HEK293T (cell line): Measurements from ENCODE around the gene C1orf174.

ENCODE experiments used
- CTCF ChIA-PET: fragments of 350-600 bp; formaldehyde crosslinking; extraction: SDS; loops from one replicate; lab custom pipeline; 2021; ENCODE audit warnings: antibody characterized with exemption, inconsistent platforms; lab: Yijun Ruan, JAX
- POLR2A ChIA-PET: fragments of 350-600 bp; formaldehyde crosslinking; extraction: SDS; loops from one replicate; lab custom pipeline; 2020; ENCODE audit warnings: antibody characterized with exemption, inconsistent platforms; lab: Yijun Ruan, JAX
- DNase-seq: peaks from one replicate; pipeline ENCODE4 v3.0.0; 2012; ENCODE audit warnings: mixed read lengths; ENCODE audit errors: extremely low spot score
- ARNT ChIP-seq: fragments of 450-650 bp; IDR thresholded peaks from 2 replicates; pipeline ENCODE4 v1.6.1; 2017; ENCODE audit warnings: mild to moderate bottlenecking
- BHLHE40 ChIP-seq: fragments of 450-650 bp; IDR thresholded peaks from 2 replicates; pipeline ENCODE4 v1.6.1; 2016; ENCODE audit warnings: mild to moderate bottlenecking, moderate library complexity, borderline replicate concordance
- CTBP1 ChIP-seq: fragments of 450-650 bp; IDR thresholded peaks from 2 replicates; pipeline ENCODE4 v1.6.1; 2016; ENCODE audit warnings: borderline replicate concordance
- ELF4 ChIP-seq: fragments of 450-650 bp; IDR thresholded peaks from 2 replicates; pipeline ENCODE4 v1.6.1; 2017; ENCODE audit warnings: antibody characterized with exemption
- FOXA1 ChIP-seq: fragments of 450-650 bp; IDR thresholded peaks from 2 replicates; pipeline ENCODE4 v1.6.1; 2016; ENCODE audit warnings: mild to moderate bottlenecking
- FOXK2 ChIP-seq: fragments of 450-650 bp; IDR thresholded peaks from 2 replicates; pipeline ENCODE4 v1.6.1; 2016; ENCODE audit warnings: mild to moderate bottlenecking
- FOXM1 ChIP-seq: fragments of 450-650 bp; IDR thresholded peaks from 2 replicates; pipeline ENCODE4 v1.6.1; 2017; ENCODE audit warnings: mild to moderate bottlenecking, borderline replicate concordance
- HDGF ChIP-seq: fragments of 450-650 bp; IDR thresholded peaks from 2 replicates; pipeline ENCODE4 v1.6.1; 2017; ENCODE audit warnings: antibody characterized with exemption, borderline replicate concordance
- L3MBTL2 ChIP-seq: fragments of 450-650 bp; conservative IDR thresholded peaks from 2 replicates; pipeline ENCODE4 v1.6.1; 2016; ENCODE audit warnings: mild to moderate bottlenecking
- LEF1 ChIP-seq: fragments of 450-650 bp; IDR thresholded peaks from 2 replicates; pipeline ENCODE4 v1.6.1; 2017; ENCODE audit warnings: mild to moderate bottlenecking, borderline replicate concordance
- NFRKB ChIP-seq: fragments of 450-650 bp; IDR thresholded peaks from 2 replicates; pipeline ENCODE4 v1.6.1; 2016; ENCODE audit warnings: mild to moderate bottlenecking, moderate library complexity
- SP1 ChIP-seq: fragments of 450-650 bp; IDR thresholded peaks from 2 replicates; pipeline ENCODE4 v1.6.1; 2017
- SUZ12 ChIP-seq: fragments of 450-650 bp; IDR thresholded peaks from 2 replicates; pipeline ENCODE4 v1.6.1; 2016; ENCODE audit warnings: mild to moderate bottlenecking
- TARDBP ChIP-seq: fragments of 450-650 bp; IDR thresholded peaks from 2 replicates; pipeline ENCODE4 v1.6.1; 2016
- ZNF384 ChIP-seq: fragments of 450-650 bp; IDR thresholded peaks from 2 replicates; pipeline ENCODE4 v1.6.1; 2016
- TF ChIP-seq, protein P1 (sequence below): fragments of 450-650 bp; IDR thresholded peaks from 2 replicates; pipeline ENCODE4 v1.6.1; 2016

The C1orf174 gene

DNA sequence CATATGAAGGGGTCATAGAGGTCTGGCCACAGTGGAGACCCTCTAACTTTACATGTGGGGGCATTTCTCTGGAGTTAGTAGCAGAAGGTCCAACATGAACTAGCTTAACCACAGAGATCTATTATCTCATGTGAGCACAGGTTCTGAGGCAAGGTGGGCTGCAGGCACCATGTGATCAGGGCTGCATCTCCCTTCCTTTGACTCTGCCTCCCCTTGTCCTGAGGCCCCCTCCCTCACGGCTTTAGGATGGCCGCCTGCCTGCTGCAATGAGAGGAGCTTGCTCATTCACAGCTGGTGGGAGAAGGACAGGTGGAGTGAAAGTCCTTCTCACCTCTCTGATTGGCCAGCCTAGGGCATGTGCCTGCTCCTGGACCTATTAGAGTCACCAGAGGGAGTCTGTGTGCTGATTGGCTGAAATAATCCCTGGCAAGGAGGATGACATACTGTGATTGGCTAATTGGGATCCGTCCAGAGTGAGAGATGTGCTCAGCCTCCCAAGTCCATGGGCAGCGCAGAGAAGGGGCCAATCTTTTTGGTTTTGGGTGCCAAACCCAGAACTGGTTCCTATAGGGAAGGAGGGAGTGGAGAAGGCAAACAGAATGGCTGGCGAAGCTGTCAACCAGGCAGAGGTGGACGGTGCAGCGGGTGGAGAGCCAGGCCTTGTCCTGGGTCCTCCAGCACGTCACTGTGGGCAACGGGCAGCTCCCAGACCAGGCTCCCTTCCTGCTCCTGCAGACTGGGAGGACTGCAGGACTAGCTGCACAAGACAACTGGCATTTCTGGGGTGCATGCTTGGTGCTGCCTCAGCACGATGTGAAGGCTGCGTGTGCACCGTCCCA, 39.4 kb upstream of the C1orf174 start:
- POLR2A ChIA-PET, result no interaction called here
- no peak for DNase-seq
- CTCF ChIA-PET, result no interaction called here
- TF ChIP-seq, protein P1, sequence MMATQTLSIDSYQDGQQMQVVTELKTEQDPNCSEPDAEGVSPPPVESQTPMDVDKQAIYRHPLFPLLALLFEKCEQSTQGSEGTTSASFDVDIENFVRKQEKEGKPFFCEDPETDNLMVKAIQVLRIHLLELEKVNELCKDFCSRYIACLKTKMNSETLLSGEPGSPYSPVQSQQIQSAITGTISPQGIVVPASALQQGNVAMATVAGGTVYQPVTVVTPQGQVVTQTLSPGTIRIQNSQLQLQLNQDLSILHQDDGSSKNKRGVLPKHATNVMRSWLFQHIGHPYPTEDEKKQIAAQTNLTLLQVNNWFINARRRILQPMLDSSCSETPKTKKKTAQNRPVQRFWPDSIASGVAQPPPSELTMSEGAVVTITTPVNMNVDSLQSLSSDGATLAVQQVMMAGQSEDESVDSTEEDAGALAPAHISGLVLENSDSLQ, result no peak
- no peak for TF ChIP-seq NFRKB
- TF ChIP-seq ZNF384, result no peak

DNA sequence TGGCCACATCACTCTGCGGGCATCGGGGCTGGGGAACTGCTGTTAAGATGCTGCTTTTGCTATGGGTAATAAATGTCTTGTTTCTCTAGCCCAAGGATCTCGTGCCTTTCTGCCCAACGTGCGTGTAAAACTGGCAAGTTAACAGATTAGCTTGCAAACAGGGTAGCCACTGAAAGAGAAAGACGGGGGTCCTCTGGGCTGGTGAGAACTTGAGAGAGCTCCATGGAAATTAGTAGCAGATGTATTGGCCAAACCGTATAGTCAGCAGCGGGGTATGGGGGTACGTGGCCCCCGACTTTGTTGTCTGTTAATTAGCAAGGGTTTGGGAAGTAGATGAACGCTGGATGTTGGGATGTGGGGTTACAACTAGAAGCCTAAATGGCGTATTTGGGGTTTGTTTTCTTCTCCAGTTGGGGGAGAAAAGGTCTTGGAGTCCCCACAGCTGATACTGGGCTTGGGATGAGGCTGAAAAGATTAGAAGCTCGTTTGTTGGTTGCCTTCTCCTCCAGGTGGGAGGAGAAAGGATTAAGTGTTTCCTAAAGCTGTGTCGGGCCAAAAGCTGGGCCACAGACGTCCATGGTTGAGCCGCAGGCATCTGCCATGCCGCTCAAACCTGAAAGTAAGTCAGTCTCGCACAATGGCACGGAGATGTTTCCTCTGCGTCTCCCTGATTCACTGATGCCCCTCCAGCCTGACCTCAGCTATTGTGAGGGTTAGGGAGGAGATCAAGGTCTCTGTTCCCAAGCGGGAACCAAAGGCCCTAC, 32.3 kb upstream of the C1orf174 start:
- no peak for TF ChIP-seq SUZ12
- no peak for TF ChIP-seq ELF4
- no peak for TF ChIP-seq BHLHE40
- TF ChIP-seq NFRKB, result no peak
- no peak for TF ChIP-seq SP1
- TF ChIP-seq, protein P1, result no peak
- no peak for TF ChIP-seq ARNT
- no peak for TF ChIP-seq LEF1
- TF ChIP-seq HDGF, result no peak
- no peak for TF ChIP-seq TARDBP
- no peak for TF ChIP-seq ZNF384
- TF ChIP-seq FOXA1, result no peak
- ChIA-PET POLR2A (no interaction called here), CTCF (no interaction called here)
- DNase-seq, result no peak

DNA sequence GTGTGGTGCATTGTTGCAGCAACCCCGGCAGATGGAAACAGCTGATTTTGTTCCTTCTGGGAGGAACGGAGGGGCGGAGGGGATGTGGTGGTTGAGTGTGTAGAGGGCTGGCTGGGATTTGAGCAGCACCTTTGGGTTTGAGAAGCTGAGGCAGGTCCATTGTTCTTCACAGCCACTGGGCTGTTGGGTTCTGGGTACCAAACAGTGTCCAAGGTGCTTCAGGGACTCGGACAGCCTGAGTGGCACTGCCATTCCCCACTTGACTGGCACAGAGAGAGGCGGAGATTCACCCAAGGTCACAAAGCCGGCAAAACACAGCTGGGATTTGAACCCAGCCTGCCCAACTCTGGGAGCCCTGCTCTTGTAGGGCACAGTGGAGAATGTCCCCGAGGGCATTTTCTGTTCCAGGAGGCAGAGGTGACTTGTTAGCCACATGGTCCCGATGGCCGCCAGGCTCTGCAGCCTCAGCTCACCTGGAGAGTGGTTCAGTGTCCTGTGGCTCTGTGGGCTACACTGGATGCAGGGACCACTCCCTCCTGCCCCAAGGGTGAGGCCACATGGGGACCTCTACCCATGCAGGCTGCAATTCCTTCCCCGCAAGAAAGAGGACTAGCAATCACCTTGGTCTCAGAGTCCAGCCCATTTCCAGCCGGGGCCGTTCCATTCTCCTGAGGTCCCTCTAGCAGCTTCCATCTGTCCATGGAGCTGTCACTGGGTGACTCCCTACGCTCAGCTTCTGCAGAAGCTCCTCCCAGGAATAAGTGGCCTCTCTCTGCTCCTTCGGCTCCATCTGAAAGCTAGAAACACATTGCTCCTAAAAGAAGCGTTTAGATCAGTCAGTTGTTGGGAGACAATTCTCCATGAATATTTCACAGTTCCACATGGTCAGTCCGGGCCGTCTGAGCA, 31.2 kb upstream of the C1orf174 start:
- ChIA-PET POLR2A (no interaction called here), CTCF (no interaction called here)
- TF ChIP-seq FOXA1 (no peak), ELF4 (no peak), CTBP1 (no peak), FOXK2 (no peak), LEF1 (no peak), SP1 (no peak), ZNF384 (no peak), BHLHE40 (no peak), NFRKB (no peak), SUZ12 (no peak), L3MBTL2 (no peak), HDGF (no peak), TARDBP (no peak), ARNT (no peak), FOXM1 (no peak)
- TF ChIP-seq, protein P1, result no peak
- DNase-seq, result no peak

DNA sequence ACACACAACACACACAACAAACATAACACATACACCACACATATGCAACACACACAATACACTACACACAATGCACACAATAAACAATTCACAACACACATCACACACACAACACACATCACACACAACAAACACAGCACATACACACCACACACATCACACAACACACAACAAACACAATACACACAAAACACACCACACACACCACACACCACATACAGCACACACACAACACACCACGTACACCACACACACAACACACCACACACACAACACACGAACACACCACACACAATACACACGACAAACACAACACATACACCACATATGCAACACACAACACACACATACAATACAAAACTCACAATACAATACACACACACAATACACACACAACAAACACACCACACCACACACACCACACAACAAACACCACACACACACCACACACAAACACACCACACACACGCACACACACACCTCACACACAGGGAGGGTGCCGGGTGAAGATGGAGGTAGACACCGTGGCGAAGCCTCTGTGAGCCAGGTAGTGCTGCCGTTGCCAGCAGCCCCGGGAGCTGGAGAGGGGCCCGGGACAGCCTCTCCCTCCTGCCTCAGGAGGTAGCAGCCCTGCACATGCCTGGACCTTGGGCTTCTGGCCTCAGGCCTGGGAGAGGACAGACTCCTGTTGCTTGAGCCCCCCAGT, 30.4 kb upstream of the C1orf174 start:
- ChIA-PET CTCF (no interaction called here), POLR2A (no interaction called here)
- TF ChIP-seq CTBP1 (no peak), HDGF (no peak), FOXM1 (no peak), SUZ12 (no peak), FOXK2 (no peak), L3MBTL2 (no peak), ELF4 (no peak), ARNT (no peak), SP1 (no peak), BHLHE40 (no peak), LEF1 (no peak), ZNF384 (no peak), NFRKB (no peak), TARDBP (no peak)
- DNase-seq, result no peak

DNA sequence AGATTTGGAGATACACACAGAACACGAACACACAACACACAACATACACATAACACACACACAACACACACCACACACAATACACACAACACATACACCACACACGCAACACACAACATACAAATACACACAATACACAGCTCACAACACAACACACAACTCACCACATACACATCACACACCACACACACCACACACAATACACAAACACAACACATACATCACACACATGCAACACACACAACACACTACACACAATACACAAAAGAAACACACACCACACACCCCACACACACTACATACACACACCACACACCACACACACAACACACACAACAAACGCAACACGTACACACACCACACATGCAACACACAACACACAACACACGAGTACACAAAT, 29.1 kb upstream of the C1orf174 start:
- no peak for DNase-seq
- TF ChIP-seq BHLHE40 (no peak), L3MBTL2 (no peak)
- ChIA-PET POLR2A (no interaction called here), CTCF (interaction anchor here (1.2 kb wide), 1 partner anchor 21 kb away, joined by 3 read pairs; no protein-coding TSS in a partner anchor)
